HG02938 (cell line): ENCODE measurements around the gene TEP1.
A peak's percentile ranks its signal among the peaks of the same experiment; 100 is the strongest.

ENCODE experiments used
- ATAC-seq: cut with Tn5 transposase; IDR thresholded peaks from one replicate; pipeline ENCODE4 v1.9.1; 2021; ENCODE audit warnings: mild to moderate bottlenecking, moderate library complexity; ENCODE audit not compliant: unreplicated experiment

Gene TEP1

DNA sequence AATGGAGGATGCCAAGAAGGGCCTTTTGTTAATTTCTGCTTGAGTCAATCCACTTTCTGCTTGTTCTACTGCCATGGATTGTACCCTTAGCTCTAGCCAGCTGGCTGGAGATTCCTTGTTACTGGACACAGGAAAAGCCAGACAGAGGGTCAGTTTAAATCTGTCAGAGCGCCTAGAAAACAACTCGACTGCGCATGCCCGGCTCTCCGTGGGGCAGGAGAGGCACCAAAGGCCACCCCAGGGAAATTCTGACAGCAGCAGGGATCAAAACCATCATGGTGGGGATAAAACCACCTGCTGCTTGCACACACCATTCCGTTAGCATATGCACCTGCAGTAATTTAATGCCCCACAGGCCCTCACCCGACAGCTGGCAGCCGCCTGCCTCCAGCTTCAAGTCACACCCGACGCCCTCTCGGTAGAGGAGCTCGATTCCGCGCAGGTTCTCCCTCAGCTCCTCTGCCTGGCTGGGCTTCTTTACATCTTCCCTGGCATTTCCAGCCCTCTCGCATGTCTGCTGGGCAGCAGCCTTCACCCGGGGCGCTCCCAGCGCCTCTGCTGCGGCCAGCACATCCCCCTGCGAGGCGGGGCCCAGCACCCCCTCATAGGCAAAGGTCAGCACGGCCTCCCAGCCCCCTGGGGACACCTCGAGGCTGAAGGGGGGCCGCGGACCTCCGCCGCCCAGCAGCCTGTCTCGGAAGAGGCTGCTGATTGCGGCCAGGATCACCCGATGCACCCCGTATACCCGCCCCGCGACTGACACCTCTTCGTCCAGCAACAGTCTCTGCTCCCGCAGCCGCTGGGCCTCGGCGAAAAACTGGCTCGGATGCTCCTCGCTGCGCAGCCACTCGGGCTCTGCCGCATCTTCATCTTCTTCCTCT is 21.6 kb upstream of the TEP1 start:
- no peak for ATAC-seq

GRCh38 chr14:20429801-20430669 is 16.7 kb upstream of the TEP1 start:
- no peak for ATAC-seq

DNA sequence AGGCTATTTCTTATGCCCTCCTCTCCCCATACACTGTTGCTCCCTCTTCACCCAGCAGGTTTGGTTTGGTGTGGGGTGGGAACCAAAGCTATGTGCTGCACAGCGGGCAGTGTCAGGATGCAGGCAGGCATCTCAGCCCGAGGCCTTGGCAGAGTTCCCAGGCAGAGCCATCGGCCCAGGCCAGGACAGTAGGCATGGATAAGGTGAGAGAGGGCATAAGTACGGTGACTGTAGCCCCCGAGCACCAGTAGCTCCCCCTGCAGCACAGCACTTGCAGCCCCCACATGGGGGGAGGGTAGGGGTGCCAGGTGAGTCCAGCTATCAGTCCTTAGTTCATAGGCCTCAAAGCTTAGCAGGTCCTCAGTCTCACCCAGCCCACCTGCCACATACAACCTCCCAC is 15.5 kb upstream of the TEP1 start:
- no peak for ATAC-seq

- ATAC-seq, result peak; percentile 24
These were observed 14.7 kb upstream of the TEP1 start for GRCh38 chr14:20428010-20428365.

DNA sequence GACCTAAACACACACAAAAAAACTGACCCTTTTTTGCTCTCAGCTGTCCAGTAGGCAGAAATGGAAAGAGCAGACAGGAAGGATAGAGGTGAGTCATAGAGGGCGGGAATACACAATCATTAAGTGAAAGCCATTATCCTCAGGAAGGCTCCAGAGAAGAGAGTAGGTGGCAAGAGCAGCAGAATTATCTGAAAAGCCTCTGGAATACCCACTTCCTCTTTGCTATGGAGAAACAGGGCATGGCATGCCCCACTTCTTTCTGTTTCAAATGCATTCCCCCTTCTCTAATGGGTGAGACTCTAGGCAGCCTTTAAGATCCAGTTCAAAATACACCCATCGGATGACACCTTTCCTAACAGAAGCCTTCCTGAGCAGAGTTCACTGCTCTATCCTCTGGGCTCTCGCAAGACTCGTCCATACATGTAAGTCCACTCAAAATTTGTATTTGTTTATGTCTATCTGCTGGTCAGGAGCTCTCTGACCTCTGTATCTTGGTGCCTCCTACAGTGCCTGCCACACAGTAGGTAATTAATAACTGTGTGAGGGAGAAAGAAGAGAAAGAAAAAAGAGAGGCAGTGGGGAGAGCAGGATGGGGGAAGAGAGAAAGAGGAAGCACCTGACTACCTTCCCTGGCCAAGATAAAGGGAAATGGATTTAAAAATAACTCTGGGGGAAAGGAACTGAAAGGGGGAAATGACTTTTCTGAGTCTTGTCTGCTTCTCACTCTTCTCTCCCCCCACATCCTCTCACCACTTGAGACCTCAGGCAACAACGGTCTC is 14.1 kb upstream of the TEP1 start:
- ATAC-seq, result peak; percentile 75

- ATAC-seq, result no peak
These were observed 11.6 kb upstream of the TEP1 start for GRCh38 chr14:20424851-20425250.

DNA sequence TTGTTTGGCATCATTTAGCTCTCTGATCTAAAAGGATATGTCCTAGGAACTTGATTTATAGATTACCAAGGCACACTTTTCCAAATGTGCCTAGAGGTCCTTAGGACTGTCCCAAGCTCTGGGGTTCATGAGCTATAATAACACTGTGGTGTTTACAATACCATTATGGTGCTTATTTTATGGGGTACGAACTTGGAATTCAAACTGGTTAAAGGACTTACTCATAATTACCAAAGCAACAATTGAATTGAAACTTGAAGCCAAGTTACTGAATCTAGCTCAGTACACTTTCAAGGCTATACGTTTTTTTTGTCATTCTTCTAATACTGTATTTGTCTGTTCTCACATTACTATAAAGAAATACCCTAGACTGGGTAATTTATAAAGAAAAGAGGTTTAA is 9.6 kb upstream of the TEP1 start:
- no peak for ATAC-seq

- ATAC-seq, result no peak
These were observed 8.0 kb upstream of the TEP1 start for GRCh38 chr14:20421267-20421666.

DNA sequence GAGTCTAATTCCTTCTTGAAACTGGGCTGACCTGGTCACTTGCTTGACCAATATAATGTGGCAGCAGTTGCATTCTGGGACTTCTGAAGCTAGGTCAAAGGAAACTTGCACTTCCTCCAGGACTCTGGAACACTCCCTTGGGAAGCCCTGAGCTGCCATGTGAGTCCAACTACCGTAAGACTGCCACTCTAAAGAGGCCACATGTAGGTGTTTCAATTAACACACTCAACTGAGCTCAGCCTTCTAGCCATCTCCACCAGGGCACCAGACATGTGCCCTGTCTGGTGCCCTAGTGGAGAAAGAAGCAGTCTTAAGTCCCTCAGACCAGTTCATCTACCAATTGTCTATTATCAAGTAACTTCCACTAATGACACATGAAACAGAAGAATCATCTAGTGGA is 6.1 kb upstream of the TEP1 start:
- no peak for ATAC-seq

GRCh38 chr14:20418501-20418909 is 5.2 kb upstream of the TEP1 start:
- no peak for ATAC-seq

GRCh38 chr14:20417250-20418186 is 4.2 kb upstream of the TEP1 start:
- no peak for ATAC-seq

DNA sequence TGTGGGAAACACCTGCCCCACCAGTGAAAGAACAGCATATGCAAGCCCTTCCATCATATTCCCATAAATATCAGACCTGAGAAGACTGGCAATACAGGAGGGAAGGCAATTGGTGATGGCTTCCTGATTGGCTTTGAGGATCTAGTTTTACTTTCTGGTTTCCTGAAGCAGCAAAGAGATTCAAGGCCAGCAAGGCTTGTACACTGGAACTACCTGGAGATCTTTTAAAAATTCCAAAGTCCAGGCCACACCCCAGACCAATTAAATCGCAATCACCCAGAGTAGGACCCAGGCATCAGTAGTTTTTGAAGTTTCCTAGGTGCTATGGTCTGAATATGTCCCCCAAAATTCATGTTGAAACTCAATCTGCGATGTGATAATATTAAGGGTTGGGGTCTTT is 2.9 kb upstream of the TEP1 start:
- no peak for ATAC-seq

DNA sequence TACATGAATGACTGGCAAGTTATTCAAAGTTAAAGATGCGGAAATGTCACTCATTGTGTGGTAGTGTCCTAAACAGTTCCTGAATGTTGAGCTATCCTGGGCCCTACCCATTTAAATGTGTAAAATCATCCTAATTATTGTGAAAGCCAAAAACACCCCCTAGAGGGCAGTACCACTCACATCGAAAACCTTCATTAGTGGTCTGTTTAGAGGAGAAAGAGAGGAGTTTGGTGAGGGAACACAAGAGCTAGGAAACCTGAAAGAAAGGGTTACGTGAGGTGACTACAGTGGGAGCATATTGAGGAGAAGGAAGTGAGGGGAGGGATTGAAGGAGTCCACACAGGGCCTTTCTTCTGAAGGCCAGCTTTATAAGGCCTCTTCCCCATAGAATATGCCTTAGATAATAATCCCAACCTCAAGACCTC is 2.5 kb upstream of the TEP1 start:
- peak; percentile 34 for ATAC-seq

DNA sequence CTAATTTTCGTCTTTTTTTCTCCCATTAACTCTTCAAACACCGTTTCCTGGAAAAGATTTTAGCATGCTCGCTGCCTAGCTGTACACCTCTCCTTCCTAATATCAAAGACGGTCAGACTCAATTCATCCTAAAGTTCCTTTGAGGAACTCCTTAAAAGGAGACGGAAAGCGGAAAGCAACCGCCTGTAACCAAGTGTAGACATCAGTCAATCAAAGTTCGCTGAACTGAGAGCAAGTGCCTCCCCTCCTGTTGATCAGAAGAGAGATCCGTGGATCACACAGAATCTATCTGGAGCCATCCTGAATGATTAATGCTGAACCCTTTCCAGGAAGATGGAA is 412 bp upstream of the TEP1 start:
- peak; percentile 37 for ATAC-seq

DNA sequence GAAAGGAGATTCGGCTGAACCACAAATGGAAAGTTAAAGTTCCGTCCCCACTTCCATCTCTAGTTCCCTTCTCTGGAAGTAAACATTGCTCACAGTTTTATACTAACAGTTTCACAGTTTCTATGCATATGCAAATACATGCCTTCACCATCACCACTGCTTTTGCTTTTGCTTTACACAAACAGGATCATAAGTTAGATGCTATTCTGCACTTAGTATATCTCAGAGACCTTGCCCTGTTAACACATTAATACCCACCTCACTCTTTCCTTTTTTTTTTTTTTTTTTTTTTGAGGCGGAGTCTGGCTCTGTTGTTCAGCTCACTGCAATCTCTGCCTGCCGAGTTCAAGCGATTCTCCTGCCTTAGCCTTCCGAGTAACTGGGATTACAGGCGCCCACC is 890 bp downstream of the TEP1 start:
- peak; percentile 68 for ATAC-seq

DNA sequence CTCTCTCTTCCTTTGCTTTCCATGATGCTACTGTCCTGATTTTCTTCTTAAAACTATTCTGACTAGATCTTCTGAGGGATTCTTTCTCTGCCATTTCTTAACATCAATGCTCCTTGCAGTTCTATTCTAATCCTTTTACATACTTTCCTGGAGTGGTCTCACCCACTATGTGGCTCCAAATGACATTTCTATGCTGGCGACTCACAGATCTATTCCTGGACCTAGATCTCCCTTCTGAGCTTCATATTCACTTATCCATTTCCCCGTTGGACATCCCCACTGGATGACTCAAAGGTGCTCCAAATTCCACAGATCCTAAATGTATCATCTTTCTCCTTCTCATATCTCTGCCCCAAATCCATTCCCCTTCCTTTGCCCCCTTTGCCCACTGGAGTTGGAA is 4.1 kb downstream of the TEP1 start:
- no peak for ATAC-seq

- no peak for ATAC-seq
These were observed 9.8 kb downstream of the TEP1 start for GRCh38 chr14:20403521-20403920.

- ATAC-seq, result no peak
These were observed 12.2 kb downstream of the TEP1 start for GRCh38 chr14:20400965-20401593.

DNA sequence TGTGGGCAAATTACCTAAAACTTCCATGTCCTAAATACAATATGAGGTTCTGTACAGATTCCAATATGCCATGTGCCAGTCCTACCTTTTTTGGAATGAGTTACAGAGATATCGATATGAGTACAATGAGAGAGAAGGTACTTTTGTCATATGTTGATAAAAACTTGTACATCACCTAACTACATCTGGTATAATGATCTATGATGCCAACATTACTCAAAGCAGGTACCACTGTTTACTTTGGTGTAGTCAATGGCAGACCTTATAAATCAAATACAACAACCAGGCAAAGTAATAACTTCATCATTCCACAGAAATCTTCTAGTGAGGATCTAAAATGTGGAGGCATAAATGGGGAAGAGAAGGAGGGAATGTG is 12.7 kb downstream of the TEP1 start:
- ATAC-seq, result no peak

GRCh38 chr14:20397511-20397910 is 15.8 kb downstream of the TEP1 start:
- no peak for ATAC-seq
